Transverse colon (tissue), 4 donors: ENCODE measurements around the gene ACADM. TPM values are rescaled to one million over a fixed set of nuclear protein-coding genes. Genes with fewer than 3 reads are reported as not detected.

Source experiments
- DNase-seq: peaks from one replicate; pipeline ENCODE4 v3.0.0-alpha.2; 2019
- H3K27ac ChIP-seq, 4 donors: fragments of 200-600 bp; sonication (generic); 2 replicates each; pipeline ENCODE4 v1.5.1; 2016 to 2018; ENCODE audit warnings: inconsistent platforms in 4 of 4
- H3K27me3 ChIP-seq: fragments of 200-600 bp; sonication (generic); 2 replicates; pipeline ENCODE4 v1.5.1; 2017; ENCODE audit warnings: inconsistent platforms
- H3K36me3 ChIP-seq, 4 donors: fragments of 200-600 bp; sonication (generic); 2 replicates each; pipeline ENCODE4 v1.5.1; 2017 to 2019; ENCODE audit warnings: inconsistent platforms in 4 of 4
- H3K4me1 ChIP-seq, 4 donors: fragments of 200-600 bp; sonication (generic); 2 replicates each; pipeline ENCODE4 v1.5.1; 2017 to 2020; ENCODE audit warnings: inconsistent platforms in 4 of 4
- H3K4me3 ChIP-seq, 4 donors: fragments of 200-600 bp; sonication (generic); 1 replicate in 1 of 4; 2 replicates in 3 of 4; pipeline versions ENCODE4 v1.5.1 to v1.6.1; 2017 to 2019; ENCODE audit warnings: inconsistent platforms in 4 of 4
- H3K9me3 ChIP-seq, 2 donors: fragments of 200-600 bp; sonication (generic); 2 replicates each; pipeline ENCODE4 v1.5.1; 2017 to 2019; ENCODE audit warnings: inconsistent platforms in 2 of 2
- CTCF ChIP-seq, 5 experiments: fragments of 200-600 bp in 3 of 5; fragments of 450-650 bp in 2 of 5; sonication (generic) in 3 of 5; IDR thresholded peaks; 1 replicate in 2 of 5; 2 replicates in 3 of 5; pipeline ENCODE4 v1.5.1; 2016 to 2017; ENCODE audit warnings: antibody characterized with exemption in 5 of 5, inconsistent platforms in 3 of 5, mild to moderate bottlenecking in 2 of 5, moderate library complexity in 1 of 5
- EP300 ChIP-seq: sonication (generic); formaldehyde crosslinking; IDR thresholded peaks from one replicate; pipeline ENCODE4 v1.6.1; 2017; ENCODE audit warnings: antibody characterized with exemption, low read depth
- POLR2A ChIP-seq: fragments of 450-650 bp; IDR thresholded peaks from one replicate; pipeline ENCODE4 v1.6.1; 2016; ENCODE audit warnings: antibody characterized with exemption, mild to moderate bottlenecking, moderate library complexity
- POLR2AphosphoS5 ChIP-seq, 3 donors: sonication (generic); formaldehyde crosslinking; IDR thresholded peaks; one replicate each; pipeline ENCODE4 v1.6.1; 2016; ENCODE audit warnings: antibody characterized with exemption in 3 of 3
- WGBS, 2 donors: methylation state at CpG; one replicate each; pipeline ENCODE4 v1.1.5; 2018; ENCODE audit warnings: low coverage in 1 of 2; 5-methylcytosine and 5-hydroxymethylcytosine counted together
- in situ Hi-C, 4 donors: fragments of 200-750 bp; cut with MboI; loops; one replicate each; pipeline versions ENCODE4 v1.15.0 to v1.15.1; 2017; ENCODE audit warnings: low sequenced_read_pairs in 3 of 4, low pct_ligation_motif_present in 1 of 4, low pct_unique_long_range_greater_than_20kb in 1 of 4
- intact Hi-C: fragments of 100-400 bp; cut with DNase I; formaldehyde crosslinking; loops from one replicate; pipeline ENCODE4 v1.15.1; 2023; ENCODE audit warnings: low total_unique reads
- total RNA-seq, 4 donors: library from RNA; depleted of rRNA; stranded (reverse); fragments of >200 nt; gene quantifications; one replicate each; pipeline ENCODE4 v1.1.0, GENCODE V29; 2016

The ACADM gene
- total RNA-seq, 4 donors from 2014 or later: 34.4 to 138 (median 91.5) TPM

- in situ Hi-C loops: no loop called here
- no peaks in the 10 kb centered on the region for H3K4me1 ChIP-seq
- TF ChIP-seq POLR2AphosphoS5 (IDR thresholded peaks at IDR 0.05) (no peak), EP300 (no peak)
- H3K27me3 ChIP-seq: no peaks in the 10 kb centered on the region
- peaks cover 0 to 8% (median 0%) of the 10 kb centered on the region in 4 donors for H3K36me3 ChIP-seq
- DNase-seq: no peak
- intact Hi-C loops: no loop called here
- no peak overlapping the region for H3K27ac ChIP-seq
- H3K4me3 ChIP-seq: no peak overlapping the region
- no peaks in the 10 kb centered on the region for H3K9me3 ChIP-seq
- whole genome bisulfite sequencing, 2 donors: 85% methylated on average over 1 of the region's 1 CpG; no CpG with 5 or more reads in 1 of the 2 donors
Observed at GRCh38 chr1:75764057-75764655, 39.6 kb downstream of the ACADM start.

- Histone ChIP-seq H3K27ac (no peak overlapping the region), H3K9me3 (no peaks in the 10 kb centered on the region), H3K36me3 (peaks cover 0 to 8% (median 0%) of the 10 kb centered on the region in 4 donors), H3K4me1 (no peaks in the 10 kb centered on the region), H3K27me3 (no peaks in the 10 kb centered on the region), H3K4me3 (no peak overlapping the region)
- no peak for DNase-seq
- TF ChIP-seq CTCF (IDR thresholded peaks at IDR 0.05) (no peak), EP300 (no peak), POLR2AphosphoS5 (IDR thresholded peaks at IDR 0.05) (no peak), POLR2A (no peak)
- WGBS, 2 donors: 67 to 91% methylated on average over 1 of the region's 1 CpG
- intact Hi-C loops: no loop called here
- in situ Hi-C loops: no loop called here
Observed at GRCh38 chr1:75765697-75766355, 41.3 kb downstream of the ACADM start.

DNA sequence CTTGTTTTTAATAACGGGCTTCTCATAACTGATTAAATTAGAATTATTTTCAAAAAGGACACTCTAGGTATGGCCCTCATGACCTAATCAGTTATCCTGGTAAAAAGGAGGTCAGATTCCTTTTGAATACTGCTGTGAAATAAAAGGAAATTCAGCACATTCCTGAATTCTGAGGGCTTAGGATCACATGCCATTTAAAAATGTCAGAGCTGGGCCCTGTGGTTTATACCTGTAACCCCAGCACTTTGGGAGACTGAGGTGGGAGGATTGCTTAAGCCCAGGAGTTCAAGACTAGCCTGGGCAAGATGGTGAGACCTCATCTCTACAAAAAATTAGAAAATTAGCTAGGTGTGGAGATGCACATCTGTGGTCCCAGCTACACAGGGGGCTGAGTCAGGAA is 43.5 kb downstream of the ACADM start:
- Histone ChIP-seq H3K36me3 (peaks cover 0 to 2% (median 0%) of the 10 kb centered on the region in 4 donors), H3K27ac (no peak overlapping the region), H3K9me3 (no peaks in the 10 kb centered on the region), H3K4me1 (no peaks in the 10 kb centered on the region), H3K27me3 (no peaks in the 10 kb centered on the region), H3K4me3 (no peak overlapping the region)
- no peak for DNase-seq
- WGBS, 2 donors: 84 to 100% methylated on average over 1 of the region's 1 CpG
- TF ChIP-seq EP300 (no peak), POLR2AphosphoS5 (IDR thresholded peaks at IDR 0.05) (no peak), POLR2A (no peak), CTCF (IDR thresholded peaks at IDR 0.05) (no peak)
- intact Hi-C loops: no loop called here
- in situ Hi-C loops: no loop called here

DNA sequence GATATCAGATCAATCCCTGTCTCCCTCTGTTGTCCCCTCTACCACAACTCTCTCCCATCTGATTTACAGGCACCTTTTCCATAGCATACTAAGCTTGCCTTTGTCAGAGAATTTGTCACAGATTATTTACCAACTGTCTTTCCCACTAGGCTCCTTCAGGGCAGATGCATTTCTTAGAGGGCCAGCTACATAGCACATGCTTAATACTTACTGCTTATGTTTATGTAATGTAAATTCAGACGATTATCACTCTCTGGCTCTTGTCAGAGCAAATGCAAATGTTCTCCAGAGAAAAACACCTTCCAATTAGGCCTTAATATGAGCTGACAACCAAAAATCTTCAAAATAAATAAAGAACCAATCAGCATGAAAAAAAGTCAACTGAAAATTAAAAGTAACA is 46.3 kb downstream of the ACADM start:
- DNase-seq: no peak
- Histone ChIP-seq H3K4me3 (no peak overlapping the region), H3K36me3 (no peaks in the 10 kb centered on the region), H3K4me1 (no peaks in the 10 kb centered on the region), H3K27ac (no peak overlapping the region), H3K27me3 (no peaks in the 10 kb centered on the region), H3K9me3 (no peaks in the 10 kb centered on the region)
- intact Hi-C loops: no loop called here
- no peak for TF ChIP-seq POLR2AphosphoS5 (IDR thresholded peaks at IDR 0.05)
- TF ChIP-seq POLR2A: no peak
- TF ChIP-seq EP300: no peak
- no peak for TF ChIP-seq CTCF (IDR thresholded peaks at IDR 0.05)
- in situ Hi-C loops: no loop called here
- WGBS, 2 donors: 54 to 57% methylated on average over 1 of the region's 1 CpG
